H9 (cell line): Measurements from ENCODE around the gene ZNF775. TPM values are rescaled to one million over a fixed set of nuclear protein-coding genes. Genes with fewer than 3 reads are reported as not detected.
A peak's percentile ranks its signal among the peaks of the same experiment; 100 is the strongest.

Experiments used
- DNase-seq: peaks from one replicate; pipeline ENCODE4 v3.0.0-alpha.2; 2017
- H2AFZ ChIP-seq: one replicate; pipeline ENCODE4 v1.6.1; 2013; ENCODE audit warnings: mild to moderate bottlenecking, low read length, control low read depth, moderate library complexity
- H2AK5ac ChIP-seq: 2 replicates; pipeline ENCODE4 v1.6.1; 2013; ENCODE audit warnings: low read length, control low read depth, mixed read lengths; ENCODE audit not compliant: insufficient read length
- H2BK120ac ChIP-seq: one replicate; pipeline ENCODE4 v1.6.1; 2013; ENCODE audit warnings: low read depth, mild to moderate bottlenecking, low read length, control low read depth, inconsistent platforms; ENCODE audit not compliant: poor library complexity, severe bottlenecking
- H2BK12ac ChIP-seq: 2 replicates; pipeline ENCODE4 v1.6.1; 2013; ENCODE audit warnings: low read length, control low read depth, mixed read lengths, low read depth; ENCODE audit not compliant: insufficient read length
- H2BK15ac ChIP-seq: 2 replicates; pipeline ENCODE4 v1.6.1; 2013; ENCODE audit warnings: low read depth, low read length, control low read depth
- H2BK20ac ChIP-seq: one replicate; pipeline ENCODE4 v1.6.1; 2013; ENCODE audit warnings: low read depth, mild to moderate bottlenecking, low read length, control low read depth, inconsistent platforms; ENCODE audit not compliant: poor library complexity, severe bottlenecking
- H2BK5ac ChIP-seq: 2 replicates; pipeline ENCODE4 v1.6.1; 2013; ENCODE audit warnings: low read length, control low read depth, mixed read lengths; ENCODE audit not compliant: insufficient read length
- H3K14ac ChIP-seq: 2 replicates; pipeline ENCODE4 v1.6.1; 2013; ENCODE audit warnings: low read length, control low read depth; ENCODE audit not compliant: insufficient read depth
- H3K18ac ChIP-seq: 2 replicates; pipeline ENCODE4 v1.6.1; 2013; ENCODE audit warnings: low read depth, mild to moderate bottlenecking, mixed read lengths, low read length, control low read depth; ENCODE audit not compliant: insufficient read length
- H3K23ac ChIP-seq: 2 replicates; pipeline ENCODE4 v1.6.1; 2013; ENCODE audit warnings: low read length, control low read depth, mixed read lengths, low read depth; ENCODE audit not compliant: insufficient read length
- H3K23me2 ChIP-seq: 2 replicates; pipeline ENCODE4 v1.6.1; 2013; ENCODE audit warnings: low read depth, mild to moderate bottlenecking, mixed read lengths, low read length, control low read depth; ENCODE audit not compliant: insufficient read length, poor library complexity, severe bottlenecking
- H3K27ac ChIP-seq: 2 replicates; pipeline ENCODE4 v1.5.1; 2013; ENCODE audit warnings: low read length, control low read depth, mixed read lengths, low read depth; ENCODE audit not compliant: insufficient read length
- H3K27me3 ChIP-seq: 2 replicates; pipeline ENCODE4 v1.6.1; 2013; ENCODE audit warnings: low read length, control low read depth, inconsistent platforms; ENCODE audit not compliant: insufficient read depth
- H3K4ac ChIP-seq: 2 replicates; pipeline ENCODE4 v1.6.1; 2013; ENCODE audit warnings: low read depth, mild to moderate bottlenecking, control low read depth, inconsistent platforms, low read length, moderate library complexity
- H3K4me1 ChIP-seq: 2 replicates; pipeline ENCODE4 v1.6.1; 2013; ENCODE audit warnings: low read length, control low read depth, inconsistent platforms; ENCODE audit not compliant: insufficient read depth
- H3K4me2 ChIP-seq: 2 replicates; pipeline ENCODE4 v1.6.1; 2013; ENCODE audit warnings: low read length, control low read depth, mixed read lengths; ENCODE audit not compliant: insufficient read length, insufficient read depth
- H3K56ac ChIP-seq: 2 replicates; pipeline ENCODE4 v1.6.1; 2013; ENCODE audit warnings: low read depth, mild to moderate bottlenecking, mixed read lengths, low read length, control low read depth; ENCODE audit not compliant: insufficient read length
- H3K79me1 ChIP-seq: 2 replicates; pipeline ENCODE4 v1.6.1; 2013; ENCODE audit warnings: low read depth, mild to moderate bottlenecking, moderate library complexity, low read length, control low read depth, inconsistent platforms; ENCODE audit not compliant: insufficient read depth, poor library complexity, severe bottlenecking
- H3K79me2 ChIP-seq: 2 replicates; pipeline ENCODE4 v1.6.1; 2013; ENCODE audit warnings: low read length, control low read depth, inconsistent platforms; ENCODE audit not compliant: insufficient read depth
- H3K9ac ChIP-seq: 2 replicates; pipeline ENCODE4 v1.6.1; 2013; ENCODE audit warnings: low read length, control low read depth, mixed read lengths; ENCODE audit not compliant: insufficient read length; ENCODE audit errors: extremely low read depth
- H3K9me3 ChIP-seq: one replicate; pipeline ENCODE4 v1.6.1; 2013; ENCODE audit warnings: low read depth, low read length, inconsistent platforms; ENCODE audit not compliant: control insufficient read depth
- H3T11ph ChIP-seq: one replicate; pipeline ENCODE4 v1.6.1; 2013; ENCODE audit warnings: mild to moderate bottlenecking, low read length, control low read depth, inconsistent platforms
- H4K20me1 ChIP-seq: one replicate; pipeline ENCODE4 v1.6.1; 2013; ENCODE audit not compliant: control insufficient read depth, insufficient read length, insufficient read depth
- H4K5ac ChIP-seq: 2 replicates; pipeline ENCODE4 v1.6.1; 2013; ENCODE audit warnings: low read depth, mild to moderate bottlenecking, mixed read lengths, low read length, control low read depth; ENCODE audit not compliant: insufficient read length
- H4K8ac ChIP-seq: replicated peaks from 2 replicates; pipeline ENCODE4 v1.6.1; 2013; ENCODE audit warnings: low read length, control low read depth, mixed read lengths, low read depth; ENCODE audit not compliant: insufficient read length
- H4K91ac ChIP-seq: 2 replicates; pipeline ENCODE4 v1.6.1; 2013; ENCODE audit warnings: low read depth, mild to moderate bottlenecking, moderate library complexity, mixed read lengths, low read length, control low read depth; ENCODE audit not compliant: insufficient read length
- H3K27ac Mint-ChIP-seq, 3 experiments: 2 replicates in 2 of 3; 3 replicates in 1 of 3; pipeline ENCODE4 v1.8.0; 2020 to 2021; ENCODE audit warnings: mixed read lengths in 3 of 3, mild to moderate bottlenecking in 1 of 3, moderate library complexity in 1 of 3
- H3K27me3 Mint-ChIP-seq: 2 replicates; pipeline ENCODE4 v1.8.0; 2021; ENCODE audit warnings: low read depth, mild to moderate bottlenecking, moderate library complexity, mixed read lengths
- H3K36me3 Mint-ChIP-seq, 3 experiments: 2 replicates in 2 of 3; 3 replicates in 1 of 3; pipeline ENCODE4 v1.8.0; 2020 to 2021; ENCODE audit warnings: low read depth in 3 of 3, mixed read lengths in 3 of 3; ENCODE audit not compliant: insufficient read depth in 1 of 3
- H3K4me1 Mint-ChIP-seq, 2 experiments: 2 replicates each; pipeline ENCODE4 v1.8.0; 2020; ENCODE audit warnings: mixed read lengths in 2 of 2
- H3K4me3 Mint-ChIP-seq, 2 experiments: 2 replicates in 1 of 2; 3 replicates in 1 of 2; pipeline ENCODE4 v1.8.0; 2020 to 2021; ENCODE audit warnings: mild to moderate bottlenecking in 2 of 2, mixed read lengths in 2 of 2, moderate library complexity in 1 of 2
- H3K9me3 Mint-ChIP-seq, 2 experiments: 2 replicates in 1 of 2; 3 replicates in 1 of 2; pipeline ENCODE4 v1.8.0; 2020; ENCODE audit warnings: mild to moderate bottlenecking in 2 of 2, mixed read lengths in 2 of 2, moderate library complexity in 1 of 2
- CTCF ChIP-seq: fragments of 200-600 bp; sonication (generic); conservative IDR thresholded peaks from 3 replicates; pipeline ENCODE4 v1.8.0; 2021; ENCODE audit warnings: antibody characterized with exemption, mild to moderate bottlenecking
- WGBS: extraction: QIAGEN DNeasy Blood & Tissue Kit; methylation state at CpG from one replicate; pipeline ENCODE4 v1.1.7; 2013; ENCODE audit warnings: missing lambda C conversion rate, low lambda C conversion rate, mixed read lengths; ENCODE audit not compliant: insufficient read length; ENCODE audit errors: extremely low coverage; 5-methylcytosine and 5-hydroxymethylcytosine counted together
- total RNA-seq: library from RNA; stranded (reverse); gene quantifications from 2 replicates; pipeline ENCODE4 v1.2.1, GENCODE V29; 2021

ZNF775 gene
- total RNA-seq, 1 experiment from 2014 or later, result 10.5 TPM

- Histone ChIP-seq H3K27me3 (no peaks in the 10 kb centered on the region), H3K4me1 (peaks cover 16% of the 10 kb centered on the region), H3K23ac (no peak overlapping the region), H3K18ac (no peak overlapping the region), H3K79me2 (peaks cover 9% of the 10 kb centered on the region; the same call in 1 of the 2 replicates), H3K27ac (no peak overlapping the region), H3K9me3 (no peaks in the 10 kb centered on the region), H3K23me2 (peaks cover 11% of the 10 kb centered on the region), H3K56ac (no peak overlapping the region), H3K4ac (no peak overlapping the region), H4K5ac (no peak overlapping the region), H2BK5ac (no peak overlapping the region), H4K20me1 (no peaks in the 10 kb centered on the region), H3K14ac (no peak overlapping the region), H2AK5ac (no peak overlapping the region), H2BK12ac (no peak overlapping the region), H4K91ac (no peak overlapping the region), H3K4me2 (no peak overlapping the region), H3K9ac (no peak overlapping the region), H2BK15ac (no peak overlapping the region), H2BK20ac (no peak overlapping the region), H2AFZ (no peak overlapping the region), H4K8ac (no peak overlapping the region), H2BK120ac (no peak overlapping the region), H3T11ph (no peak overlapping the region), H3K79me1 (no peaks in the 10 kb centered on the region)
- no CpG with 5 or more reads among the region's 20 CpGs for WGBS
- Mint-ChIP-seq H3K36me3 (peaks cover 10 to 25% (median 13%) of the 10 kb centered on the region in 3 experiments; a peak in 6 of 7 replicates), H3K4me3 (peak overlapping the region in 1 of 2 experiments; percentile 63; a peak in 2 of 5 replicates), H3K27me3 (no peaks in the 10 kb centered on the region), H3K9me3 (no peaks in the 10 kb centered on the region), H3K27ac (peak overlapping the region; percentile 57 to 98 (median 98)), H3K4me1 (peaks cover 74 to 85% of the 10 kb centered on the region in 2 experiments)
- DNase-seq, result no peak
- no peak for TF ChIP-seq CTCF
These were observed 3.2 kb downstream of the ZNF775 start for GRCh38 chr7:150382123-150382843.
